HG03159 (cell line): Measurements from ENCODE around the gene KCNJ9.
"Not testable (repeated sequence)": the region's sequence is repeated elsewhere in the genome, so short reads cannot be mapped to it uniquely, and the experiment has no call there.

ENCODE experiments used
- ATAC-seq: cut with Tn5 transposase; IDR thresholded peaks from one replicate; pipeline ENCODE4 v1.9.1; 2021; ENCODE audit warnings: mild to moderate bottlenecking, moderate library complexity; ENCODE audit not compliant: unreplicated experiment

KCNJ9 gene

DNA sequence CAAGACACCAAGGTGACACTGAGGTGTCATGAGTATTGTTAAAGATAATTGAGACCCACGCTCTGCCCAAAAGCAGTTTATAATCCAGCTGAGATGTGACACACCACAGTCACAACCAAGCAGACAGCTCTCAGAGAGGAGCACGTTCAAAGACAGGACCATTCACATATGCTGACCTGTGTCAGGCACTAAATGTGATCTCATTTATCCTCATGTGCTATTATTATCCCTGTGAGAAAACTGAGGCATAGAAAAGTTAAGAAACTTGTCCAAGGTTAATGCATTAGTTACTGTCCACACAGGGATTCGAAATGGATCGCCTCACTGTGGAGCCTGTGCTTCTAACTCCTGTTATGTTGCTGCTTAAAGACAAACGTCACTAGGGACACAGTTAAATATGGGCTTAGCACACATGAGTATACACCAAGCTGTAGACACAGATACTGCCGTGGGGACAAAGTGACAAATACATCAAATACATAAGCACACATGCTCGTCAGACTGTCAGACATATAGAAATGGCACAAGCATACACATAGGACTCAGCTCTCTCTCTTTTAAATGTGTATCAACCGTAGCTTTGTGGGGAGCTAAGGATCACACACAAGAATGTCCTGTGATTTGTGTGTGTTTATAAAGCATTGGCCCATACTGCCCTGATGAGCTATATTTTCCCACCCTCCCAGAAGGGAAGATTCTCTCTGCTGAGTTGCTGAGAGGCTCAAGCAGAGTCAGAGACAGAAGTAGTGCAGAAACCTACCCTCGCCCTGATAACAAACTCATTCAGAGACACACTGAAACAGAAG lies 20.6 kb downstream of the KCNJ9 start:
- no peak for ATAC-seq

DNA sequence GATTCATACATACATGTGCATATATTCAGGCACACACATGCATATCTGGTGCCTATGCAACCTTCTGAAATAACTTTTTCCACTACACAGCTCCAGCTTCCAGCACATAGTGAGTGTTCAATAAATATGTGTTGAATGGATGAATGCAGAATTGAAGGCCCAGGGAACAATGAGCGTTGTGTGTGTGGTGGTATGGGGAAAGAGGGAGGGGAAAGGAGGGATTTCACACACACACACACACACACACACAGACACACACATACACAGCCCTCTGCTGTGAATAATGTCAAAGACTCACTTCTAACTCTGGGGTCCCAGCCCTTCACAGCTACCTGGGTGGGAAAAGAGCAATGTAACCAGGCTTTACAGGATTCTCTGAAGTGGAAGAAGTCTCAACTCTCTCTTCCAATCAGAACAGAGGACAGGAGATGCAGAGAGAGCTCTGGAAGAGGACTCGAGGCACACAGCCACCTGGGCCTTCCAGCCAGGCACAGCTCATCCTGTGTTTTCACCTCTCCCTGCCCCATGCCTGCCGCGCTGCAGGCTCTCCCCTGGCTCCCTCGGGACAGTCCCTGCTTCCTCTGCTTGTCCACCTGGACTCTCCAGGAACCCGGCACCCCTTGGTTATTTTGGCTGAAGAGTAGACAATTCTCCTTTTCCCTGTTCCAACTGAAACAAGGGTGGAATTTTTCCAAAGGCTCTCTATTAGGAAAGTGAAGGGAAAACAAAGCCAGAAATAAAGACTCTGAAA lies 22.5 kb downstream of the KCNJ9 start:
- no peak for ATAC-seq

DNA sequence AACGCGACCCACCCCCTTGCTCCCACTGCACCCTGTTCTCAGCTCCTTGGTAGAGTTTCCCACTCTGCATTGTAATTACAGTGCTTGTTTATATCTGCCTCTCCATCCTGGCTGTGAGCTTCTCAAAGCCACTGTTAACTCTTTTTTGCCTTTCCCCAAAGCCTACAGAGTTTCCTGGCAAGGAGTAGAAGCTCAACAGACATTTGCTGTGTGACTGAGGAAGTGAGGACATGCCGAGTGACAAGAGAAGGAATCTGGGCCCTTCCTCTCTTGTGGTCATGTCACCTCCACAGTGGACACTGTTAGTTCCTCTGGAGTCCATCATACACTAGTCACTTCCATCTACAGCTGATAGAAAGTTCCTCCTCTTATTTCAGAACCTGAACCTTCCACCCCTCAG lies 23.1 kb downstream of the KCNJ9 start:
- no peak for ATAC-seq

DNA sequence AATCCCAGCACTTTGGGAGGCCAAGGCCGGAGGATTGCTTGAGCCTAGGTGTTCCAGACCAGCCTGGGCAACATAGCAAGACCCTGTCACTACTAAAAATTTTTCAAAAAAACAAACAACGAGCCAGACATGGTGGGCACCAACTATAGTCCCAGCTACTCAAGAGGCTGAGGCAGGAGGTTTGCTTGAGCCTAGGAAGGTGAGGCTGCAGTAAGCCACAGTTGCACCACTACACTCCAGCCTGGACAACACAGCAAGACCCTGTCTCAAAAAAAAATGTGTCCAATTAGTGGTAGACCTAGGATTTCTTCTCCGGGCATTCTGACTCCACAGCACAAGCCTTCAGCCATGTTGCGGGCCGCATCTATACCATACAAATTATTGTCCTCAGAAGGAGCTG lies 23.8 kb downstream of the KCNJ9 start:
- ATAC-seq: no peak

DNA sequence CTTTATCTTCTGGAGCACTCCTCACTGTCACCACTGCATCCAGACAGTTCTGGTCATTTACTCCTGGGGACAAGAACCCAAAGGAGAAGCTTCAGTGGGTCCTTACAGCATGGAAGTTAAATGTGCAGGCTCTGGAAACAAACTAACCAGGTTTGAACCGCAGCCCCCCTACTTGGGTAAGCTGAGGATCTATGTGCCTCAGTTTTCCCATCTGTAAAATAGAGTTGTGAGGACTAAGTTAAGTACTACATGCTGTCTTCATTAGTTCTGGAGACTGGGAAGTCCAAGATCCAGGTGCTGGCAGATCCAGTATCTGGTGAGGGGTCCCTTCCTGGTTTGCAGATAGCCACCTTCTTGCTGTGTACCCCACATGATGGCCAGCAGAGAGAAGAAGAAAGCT lies 26.2 kb downstream of the KCNJ9 start:
- no peak for ATAC-seq

DNA sequence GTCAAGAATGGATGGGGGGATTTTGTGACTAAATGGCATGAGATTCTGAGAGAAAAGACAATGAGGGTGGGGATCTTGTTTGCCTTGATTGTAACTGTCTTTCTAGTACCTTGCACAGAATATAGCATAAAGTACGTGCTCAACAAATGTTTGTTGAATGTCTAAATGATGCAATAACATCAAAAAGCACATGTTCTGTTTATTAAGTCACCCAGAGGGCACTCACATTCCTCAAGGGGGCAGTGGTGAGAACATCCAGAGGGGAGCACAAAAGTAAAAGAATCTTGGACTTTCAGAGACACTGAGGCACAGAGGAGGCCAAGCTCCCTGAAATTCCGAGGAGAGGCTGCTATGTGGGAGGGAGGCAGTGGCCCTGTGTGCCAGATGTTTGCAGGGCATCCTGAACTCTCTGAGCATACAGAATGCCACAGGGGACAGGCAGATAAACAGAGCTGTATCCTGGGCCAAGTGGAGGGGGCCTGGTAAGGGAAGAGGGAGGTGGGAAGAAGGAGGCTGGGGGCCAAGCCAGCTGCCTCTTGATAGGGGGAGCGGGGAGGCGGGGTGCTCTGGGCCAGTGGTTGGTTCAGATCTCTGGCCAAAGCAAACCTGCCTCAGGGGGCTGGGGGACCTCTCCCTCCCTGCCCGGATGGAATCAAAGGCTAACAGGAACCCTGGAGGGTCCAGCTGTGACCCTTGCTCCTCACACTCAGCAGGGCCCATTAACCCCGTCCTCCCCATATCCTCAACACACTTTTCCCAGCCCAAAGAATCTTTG lies 27.7 kb downstream of the KCNJ9 start:
- ATAC-seq: no peak

DNA sequence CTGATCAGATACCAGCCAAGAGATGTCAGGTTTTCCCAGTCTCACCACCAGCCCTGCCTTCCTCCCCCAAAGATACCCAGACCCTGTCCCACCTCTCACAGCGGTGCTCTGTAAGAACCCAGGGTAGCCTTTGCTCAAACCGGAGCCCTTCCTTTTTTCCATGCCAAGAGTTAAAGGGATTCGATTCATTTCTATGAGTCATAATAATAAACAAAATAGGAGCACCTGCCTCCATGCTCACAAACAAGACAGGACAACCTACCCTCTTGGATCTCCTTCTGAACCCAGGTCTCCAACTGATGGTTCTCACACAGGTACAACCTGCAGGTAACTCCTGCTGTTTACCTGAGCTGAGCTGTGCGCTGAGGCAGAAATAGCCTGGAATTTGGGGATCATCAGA lies 28.3 kb downstream of the KCNJ9 start:
- ATAC-seq: no peak

DNA sequence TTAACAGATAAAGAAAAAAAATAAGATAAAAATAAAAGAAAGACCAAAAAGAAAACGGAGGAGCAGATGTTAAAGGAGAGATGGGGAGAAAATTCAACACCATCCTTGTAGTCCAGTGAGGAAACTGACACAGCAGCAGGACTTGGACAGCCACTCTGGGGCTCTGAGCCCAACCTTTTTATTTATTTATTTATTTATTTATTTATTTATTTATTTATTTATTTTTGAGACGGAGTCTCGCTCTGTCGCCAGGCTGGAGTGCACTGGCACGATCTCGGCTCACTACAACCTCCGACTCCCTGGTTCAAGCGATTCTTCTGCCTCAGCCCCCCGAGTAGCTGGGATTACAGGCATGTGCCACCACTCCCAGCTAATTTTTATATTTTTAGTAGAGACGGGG lies 30.1 kb downstream of the KCNJ9 start:
- ATAC-seq: not testable (repeated sequence)

DNA sequence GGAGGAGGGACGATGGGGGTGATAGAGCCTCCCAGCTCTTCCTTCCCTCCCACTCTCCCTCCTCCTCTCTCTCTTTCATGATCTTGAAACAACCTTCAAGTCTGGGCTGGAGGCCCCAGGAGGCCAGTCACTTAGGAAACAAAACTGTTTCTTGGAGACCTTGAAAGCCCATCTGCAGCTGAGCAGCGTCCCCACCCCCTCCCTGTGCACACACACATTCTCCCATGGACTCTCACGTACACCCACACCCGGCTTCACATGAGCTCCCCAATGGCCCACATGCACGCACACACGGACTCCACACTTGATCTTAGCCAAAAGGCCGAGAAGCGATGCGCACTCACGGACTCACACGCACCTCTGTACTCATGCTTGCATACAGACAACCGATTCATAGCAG lies 31.0 kb downstream of the KCNJ9 start:
- ATAC-seq: no peak

DNA sequence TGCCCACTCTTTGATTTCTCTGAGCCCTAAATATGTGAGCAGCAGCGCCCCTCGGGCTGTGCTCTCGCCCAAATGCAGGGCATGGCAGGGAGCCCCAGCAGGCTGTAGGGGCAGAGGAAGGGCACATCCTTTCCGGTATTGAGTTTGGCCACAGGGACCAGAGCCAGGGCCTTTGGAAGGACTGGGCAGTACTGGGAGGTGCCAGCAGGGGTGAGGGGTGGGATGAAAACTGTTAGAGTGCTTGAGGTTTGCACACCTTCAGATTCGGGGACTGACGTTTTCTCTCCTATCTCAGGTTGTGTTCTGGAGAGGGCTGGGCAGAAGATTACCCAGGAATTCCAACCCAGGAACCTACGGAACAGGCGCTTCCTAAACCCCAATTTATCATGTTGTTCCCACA lies 32.1 kb downstream of the KCNJ9 start:
- ATAC-seq: no peak

DNA sequence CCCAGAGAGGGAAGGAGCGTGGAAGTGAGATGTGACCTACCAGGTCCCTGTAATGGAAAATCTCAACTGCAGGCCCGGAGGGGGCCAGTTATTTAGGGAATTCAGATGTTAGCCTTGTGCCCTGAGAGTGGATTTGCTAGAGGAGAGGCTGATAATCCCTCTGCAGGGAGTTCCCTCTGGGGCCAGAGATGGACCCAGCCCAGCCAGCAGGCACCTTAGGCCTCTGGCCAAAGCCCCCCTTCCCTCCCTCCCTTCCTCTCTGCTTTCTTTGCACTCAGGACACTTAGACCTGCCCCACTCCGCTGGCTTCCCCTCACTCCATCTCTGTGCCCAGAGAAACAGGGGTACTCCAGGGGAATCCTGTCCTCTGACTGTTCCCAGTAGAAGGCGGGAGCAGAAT lies 32.7 kb downstream of the KCNJ9 start:
- ATAC-seq: no peak

DNA sequence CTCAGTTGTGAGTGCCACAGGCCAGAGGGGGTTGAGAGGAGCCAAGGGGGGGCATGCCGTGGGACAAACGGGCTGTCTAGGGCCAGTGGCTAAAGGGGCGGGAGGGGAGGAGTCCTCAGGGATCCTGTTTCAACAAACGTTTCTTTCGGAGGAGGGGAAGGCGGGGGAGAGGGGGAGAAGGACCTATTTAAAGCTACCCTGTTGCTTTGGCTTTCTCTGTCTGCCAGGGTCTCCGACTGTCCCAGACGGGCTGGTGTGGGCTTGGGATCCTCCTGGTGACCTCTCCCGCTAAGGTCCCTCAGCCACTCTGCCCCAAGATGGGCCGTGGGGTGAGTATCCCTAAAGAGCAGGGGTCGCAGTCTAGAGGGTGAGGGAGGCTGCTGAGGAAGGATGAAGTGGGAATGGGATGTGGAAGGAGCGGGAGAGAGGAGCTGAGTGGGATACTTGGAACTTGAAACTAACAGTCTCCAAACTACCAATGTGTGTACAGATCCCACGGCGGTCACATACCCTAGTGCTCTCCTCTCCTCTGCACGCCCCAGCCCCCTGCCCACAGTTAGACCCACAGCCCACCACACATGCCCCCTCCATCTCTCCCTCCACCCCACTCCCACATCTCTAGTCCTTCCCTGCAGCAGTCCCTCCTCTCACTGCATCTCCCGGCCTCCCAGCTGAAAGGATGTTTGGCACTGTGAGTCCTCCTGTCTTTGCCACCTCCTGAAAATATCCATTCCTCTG lies 34.4 kb downstream of the KCNJ9 start, which contains the start of gene ATP1A2:
Gene ATP1A2 (plus strand): TSS at position 215 of the 738 bp plus-strand sequence. CDS start 103 bp downstream, at position 318.
- no peak for ATAC-seq

DNA sequence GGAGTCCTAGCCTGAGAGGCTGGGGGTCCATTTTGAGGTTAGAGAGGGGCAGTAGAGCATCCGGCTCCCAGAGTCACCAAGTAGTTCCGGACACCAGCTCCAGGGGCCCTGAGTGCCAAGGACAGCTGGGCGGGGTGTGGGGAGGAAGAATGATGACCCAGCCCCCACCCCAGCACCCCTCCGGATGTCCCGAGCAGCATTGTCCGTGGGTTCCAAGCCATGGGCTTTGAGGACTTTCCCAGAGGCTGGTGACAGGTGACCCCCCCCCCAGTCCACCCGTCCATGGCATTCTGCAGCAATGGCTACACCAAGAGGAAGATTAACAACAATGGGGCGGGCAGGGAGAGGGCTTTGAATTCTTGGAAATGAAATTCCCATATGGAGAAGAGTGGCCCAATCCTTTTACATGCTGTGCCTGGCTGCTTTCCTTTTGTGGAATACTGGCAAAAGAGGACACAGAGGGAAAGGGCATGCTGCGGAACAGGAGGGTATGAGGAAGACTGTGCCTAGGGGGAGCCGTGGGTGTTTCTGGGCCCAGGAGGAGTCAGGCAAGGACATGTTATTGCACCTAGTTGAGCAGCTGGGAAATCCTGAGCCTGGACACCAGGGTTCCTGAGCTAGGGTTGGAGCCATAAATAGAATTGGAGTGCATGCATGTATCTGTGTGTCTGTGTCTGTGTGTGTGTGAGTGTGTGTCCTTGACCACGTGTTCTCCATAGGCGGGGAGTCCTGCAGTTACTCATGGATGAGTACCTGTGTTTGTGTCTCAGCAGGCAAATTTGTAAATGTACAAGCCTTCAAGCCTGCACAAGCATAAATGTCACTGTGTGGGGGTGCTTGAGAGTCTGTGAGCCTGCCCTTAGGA lies 35.2 kb downstream of the KCNJ9 start:
- ATAC-seq: no peak

DNA sequence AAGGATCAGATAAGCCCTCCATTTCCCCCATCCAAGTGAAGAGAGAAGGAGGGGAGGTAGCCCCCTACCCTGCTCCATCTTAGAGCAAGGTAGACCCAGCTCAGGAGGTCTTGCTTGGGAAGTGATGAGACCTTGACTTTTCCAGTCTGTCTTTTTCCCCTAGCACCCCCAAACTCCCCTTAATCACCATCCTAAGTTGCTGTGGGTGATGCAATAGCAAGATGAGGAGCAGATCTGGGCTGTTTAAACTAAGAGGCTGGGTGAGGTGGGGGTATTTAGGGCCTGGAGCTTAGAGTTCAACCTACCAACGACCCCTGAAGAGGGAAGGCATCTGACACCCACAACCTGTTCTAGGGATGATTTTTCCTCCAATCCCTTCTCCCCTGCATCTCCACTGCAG lies 36.0 kb downstream of the KCNJ9 start:
- ATAC-seq: no peak

DNA sequence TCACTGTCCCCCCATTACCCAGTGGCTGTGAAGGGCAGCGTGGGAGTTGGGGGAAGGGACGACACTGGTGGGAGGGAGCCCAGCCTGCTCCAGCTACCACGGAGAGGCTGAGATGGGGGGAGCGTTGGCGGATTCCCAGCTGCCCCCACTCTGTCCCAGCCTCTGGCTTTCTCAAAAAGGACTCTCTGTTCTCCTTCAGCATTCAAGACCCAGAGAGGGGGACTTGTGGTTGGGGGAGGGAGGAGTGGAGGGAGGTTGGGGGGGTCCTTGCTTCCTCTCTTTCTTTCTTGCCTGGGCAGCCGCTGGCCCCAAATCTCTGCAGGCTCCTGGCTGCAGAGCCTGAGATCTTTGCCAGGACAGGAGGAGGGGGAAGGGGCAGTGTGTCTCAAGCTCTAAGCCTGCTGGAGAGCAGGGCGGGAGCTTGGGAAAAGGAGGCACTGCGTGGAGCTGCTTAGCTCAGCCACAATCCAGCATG lies 36.4 kb downstream of the KCNJ9 start:
- ATAC-seq: no peak

DNA sequence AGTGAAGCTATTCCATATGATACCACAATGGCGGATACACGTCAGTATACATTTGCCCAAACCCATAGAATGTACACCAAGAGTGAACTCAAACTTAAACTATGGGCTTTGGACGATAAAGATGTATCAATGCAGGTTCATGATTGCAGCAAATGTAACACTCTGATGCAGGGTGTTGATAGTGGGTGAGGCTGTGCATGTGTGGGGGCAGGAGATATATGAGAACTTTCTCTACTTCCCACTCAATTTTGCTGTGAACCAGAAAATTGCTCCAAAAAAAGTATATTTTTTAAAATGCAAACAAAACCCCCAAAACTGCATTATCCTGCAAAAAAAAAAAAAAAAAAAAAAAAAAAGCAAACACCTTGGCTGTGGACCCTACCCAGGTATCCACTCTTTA lies 37.6 kb downstream of the KCNJ9 start:
- no peak for ATAC-seq

DNA sequence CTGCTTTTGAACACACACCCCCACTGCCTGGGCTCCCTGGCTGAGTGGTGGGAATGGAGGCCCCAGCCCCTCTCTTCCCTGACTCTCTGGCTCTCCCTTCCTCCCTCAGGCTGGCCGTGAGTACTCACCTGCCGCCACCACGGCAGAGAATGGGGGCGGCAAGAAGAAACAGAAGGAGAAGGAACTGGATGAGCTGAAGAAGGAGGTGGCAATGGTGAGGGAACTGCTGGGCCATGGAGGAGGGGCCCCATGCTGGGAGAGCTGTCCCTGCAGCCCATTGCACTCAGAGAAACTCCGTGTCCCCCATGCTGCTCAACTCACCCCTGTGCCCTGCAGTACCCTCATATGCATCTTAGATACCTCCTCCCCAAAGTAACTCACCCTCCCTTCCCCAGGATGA lies 39.5 kb downstream of the KCNJ9 start:
- ATAC-seq: no peak

DNA sequence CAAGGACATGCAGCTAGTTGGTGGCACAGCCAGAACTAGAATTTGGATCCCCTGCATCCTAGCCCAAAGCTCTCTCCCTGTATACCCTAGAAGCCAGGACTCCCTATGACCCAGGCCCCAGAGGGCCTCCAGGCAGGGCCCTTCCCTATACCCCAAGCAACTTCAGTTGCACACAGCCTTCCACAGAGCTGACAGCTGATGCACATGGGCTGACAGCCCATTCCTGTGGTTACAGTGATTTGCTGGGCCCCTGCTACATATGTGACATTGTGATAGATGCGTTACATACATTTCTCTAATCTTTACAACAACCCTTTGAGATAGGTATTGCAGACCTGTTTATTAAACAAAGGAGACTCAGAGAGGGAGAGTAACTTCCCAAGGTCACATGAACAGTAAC lies 40.0 kb downstream of the KCNJ9 start:
- ATAC-seq: no peak

DNA sequence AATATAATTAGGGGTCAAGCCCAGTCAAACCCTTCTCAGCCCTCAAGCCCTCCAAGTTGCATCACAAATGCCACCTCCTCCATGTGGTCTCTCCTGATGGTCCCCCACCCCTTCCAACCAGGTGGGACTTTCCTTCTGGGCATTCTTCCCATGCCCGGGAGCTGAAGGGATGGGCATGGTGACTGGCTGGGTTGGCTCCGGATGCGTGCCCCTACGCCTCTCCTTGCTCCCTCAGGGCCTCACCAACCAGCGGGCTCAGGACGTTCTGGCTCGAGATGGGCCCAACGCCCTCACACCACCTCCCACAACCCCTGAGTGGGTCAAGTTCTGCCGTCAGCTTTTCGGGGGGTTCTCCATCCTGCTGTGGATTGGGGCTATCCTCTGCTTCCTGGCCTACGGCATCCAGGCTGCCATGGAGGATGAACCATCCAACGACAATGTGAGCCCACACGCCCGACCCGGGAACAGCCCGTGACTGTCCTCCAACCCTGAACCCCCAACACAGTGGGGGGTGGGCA lies 41.7 kb downstream of the KCNJ9 start:
- no peak for ATAC-seq

DNA sequence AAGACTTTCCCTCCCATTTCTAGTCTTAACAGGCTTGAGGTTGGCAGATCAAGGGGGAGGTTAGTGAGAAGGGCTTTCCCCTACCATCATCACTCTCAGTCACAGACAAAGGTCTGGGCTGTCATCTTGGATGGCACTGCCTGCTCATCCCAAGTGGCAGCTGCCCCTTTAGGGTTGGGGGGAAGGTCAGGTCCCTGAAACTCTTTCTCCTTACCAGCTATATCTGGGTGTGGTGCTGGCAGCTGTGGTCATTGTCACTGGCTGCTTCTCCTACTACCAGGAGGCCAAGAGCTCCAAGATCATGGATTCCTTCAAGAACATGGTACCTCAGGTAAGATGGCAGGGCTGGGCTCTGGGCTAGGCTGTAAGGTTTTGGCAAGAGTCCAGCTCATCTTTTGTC lies 42.4 kb downstream of the KCNJ9 start:
- ATAC-seq: no peak
